ENCODE data around the gene SCIMP. TPM values are rescaled to one million over a fixed set of nuclear protein-coding genes. Genes with fewer than 3 reads are reported as not detected.
A peak's percentile ranks its signal among the peaks of the same experiment; 100 is the strongest.
"Not testable (repeated sequence)": the region's sequence is repeated elsewhere in the genome, so short reads cannot be mapped to it uniquely, and the experiment has no call there.

Gene SCIMP
- polyA plus RNA-seq, 6 donors from 2014 or later = 80.4 to 181 (median 103) TPM

- Mint-ChIP-seq H3K4me3 (peak overlapping the region; percentile 39 to 94 (median 84)), H3K36me3 (no peaks in the 10 kb centered on the region), H3K4me1 (peaks cover 45 to 78% (median 59%) of the 10 kb centered on the region in 3 donors), H3K27me3 (no peaks in the 10 kb centered on the region), H3K9me3 (peaks cover 0 to 1% (median 0%) of the 10 kb centered on the region in 7 donors), H3K27ac (peak overlapping the region; percentile 82 to 99 (median 90))
- DNase-seq = peak; percentile 52
- peak; percentile 81 to 83 for ATAC-seq (ENCODE audit: low read depth in 2 of 2)
These were observed 20.4 kb upstream of the SCIMP start for GRCh38 chr17:5254903-5255521.

- ATAC-seq (ENCODE audit: low read depth in 2 of 2) (no peak), DNase-seq (no peak)
- peak overlapping the region; percentile 82 to 99 (median 91) for H3K27ac Mint-ChIP-seq
- H3K36me3 Mint-ChIP-seq = no peaks in the 10 kb centered on the region
- no peaks in the 10 kb centered on the region for H3K27me3 Mint-ChIP-seq
- H3K4me1 Mint-ChIP-seq = peaks cover 46 to 77% (median 58%) of the 10 kb centered on the region in 3 donors
- peaks cover 0 to 1% (median 0%) of the 10 kb centered on the region in 7 donors for H3K9me3 Mint-ChIP-seq
- peak overlapping the region in 7 of 8 donors; percentile 70 to 94 (median 85) for H3K4me3 Mint-ChIP-seq
These were observed 19.8 kb upstream of the SCIMP start for GRCh38 chr17:5254414-5254813.

GRCh38 chr17:5249615-5250014 is 15.0 kb upstream of the SCIMP start:
- Mint-ChIP-seq H3K4me3 (peak overlapping the region in 4 of 8 donors; percentile 5 to 66 (median 22)), H3K36me3 (no peaks in the 10 kb centered on the region), H3K9me3 (no peaks in the 10 kb centered on the region), H3K4me1 (peaks cover 22 to 70% (median 37%) of the 10 kb centered on the region in 3 donors), H3K27me3 (no peaks in the 10 kb centered on the region), H3K27ac (peak overlapping the region; percentile 14 to 94 (median 76))
- peak; percentile 66 for DNase-seq
- ATAC-seq (ENCODE audit: low read depth in 2 of 2) = peak; percentile 88 to 92

GRCh38 chr17:5248821-5249479 is 14.3 kb upstream of the SCIMP start:
- Mint-ChIP-seq H3K4me3 (no peak overlapping the region), H3K4me1 (peaks cover 19 to 68% (median 37%) of the 10 kb centered on the region in 3 donors), H3K27me3 (no peaks in the 10 kb centered on the region), H3K36me3 (no peaks in the 10 kb centered on the region), H3K9me3 (no peaks in the 10 kb centered on the region), H3K27ac (peak overlapping the region in 2 of 6 donors; percentile 71 to 76)
- DNase-seq = no peak
- ATAC-seq (ENCODE audit: low read depth in 2 of 2) = no peak

- Mint-ChIP-seq H3K27ac (peak overlapping the region in 5 of 6 donors; percentile 25 to 80 (median 51)), H3K4me1 (peaks cover 24 to 70% (median 46%) of the 10 kb centered on the region in 3 donors), H3K36me3 (no peaks in the 10 kb centered on the region), H3K9me3 (no peaks in the 10 kb centered on the region), H3K4me3 (peak overlapping the region in 2 of 8 donors; percentile 9 to 41), H3K27me3 (no peaks in the 10 kb centered on the region)
- ATAC-seq (ENCODE audit: low read depth in 2 of 2) (no peak), DNase-seq (no peak)
These were observed 13.0 kb upstream of the SCIMP start for GRCh38 chr17:5247621-5248020.

- H3K4me1 Mint-ChIP-seq = peaks cover 48 to 81% (median 71%) of the 10 kb centered on the region in 3 donors
- ATAC-seq (ENCODE audit: low read depth in 2 of 2) (peak; percentile 79 to 82), DNase-seq (peak; percentile 72)
- no peaks in the 10 kb centered on the region for H3K27me3 Mint-ChIP-seq
- H3K27ac Mint-ChIP-seq = peak overlapping the region; percentile 97 to 100 (median 98)
- peaks cover 0 to 7% (median 5%) of the 10 kb centered on the region in 7 donors for H3K9me3 Mint-ChIP-seq
- H3K4me3 Mint-ChIP-seq = peak overlapping the region; percentile 79 to 95 (median 86)
- peaks cover 0 to 18% of the 10 kb centered on the region in 2 donors for H3K36me3 Mint-ChIP-seq
These were observed 7.4 kb upstream of the SCIMP start for GRCh38 chr17:5241861-5242671.

- DNase-seq; ATAC-seq (ENCODE audit: low read depth in 2 of 2); H3K27me3 Mint-ChIP-seq; H3K9me3 Mint-ChIP-seq: not testable (repeated sequence)
- peaks cover 0 to 22% of the 10 kb centered on the region in 2 donors for H3K36me3 Mint-ChIP-seq
- H3K4me1 Mint-ChIP-seq = peaks cover 58 to 77% (median 74%) of the 10 kb centered on the region in 3 donors
- H3K4me3 Mint-ChIP-seq = peak overlapping the region in 2 of 8 donors; percentile 40 to 57
- peak overlapping the region in 5 of 6 donors; percentile 15 to 81 (median 34) for H3K27ac Mint-ChIP-seq
These were observed 5.1 kb upstream of the SCIMP start for GRCh38 chr17:5239769-5240168.

GRCh38 chr17:5238333-5238732 is 3.7 kb upstream of the SCIMP start:
- Mint-ChIP-seq H3K4me1 (peaks cover 61 to 80% (median 69%) of the 10 kb centered on the region in 3 donors), H3K9me3 (peaks cover 0 to 10% (median 7%) of the 10 kb centered on the region in 7 donors), H3K27ac (peak overlapping the region; percentile 70 to 97 (median 94)), H3K27me3 (no peaks in the 10 kb centered on the region), H3K4me3 (peak overlapping the region in 7 of 8 donors; percentile 42 to 94 (median 66)), H3K36me3 (peaks cover 0 to 27% of the 10 kb centered on the region in 2 donors)
- DNase-seq (no peak), ATAC-seq (ENCODE audit: low read depth in 2 of 2) (peak in 1 of 2 donors; percentile 32)

GRCh38 chr17:5237541-5238016 is 2.9 kb upstream of the SCIMP start:
- ATAC-seq (ENCODE audit: low read depth in 2 of 2) (no peak), DNase-seq (no peak)
- H3K36me3 Mint-ChIP-seq = peaks cover 1 to 27% of the 10 kb centered on the region in 2 donors
- H3K4me3 Mint-ChIP-seq = peak overlapping the region; percentile 26 to 94 (median 74)
- H3K27me3 Mint-ChIP-seq = no peaks in the 10 kb centered on the region
- H3K4me1 Mint-ChIP-seq = peaks cover 62 to 80% (median 69%) of the 10 kb centered on the region in 3 donors
- peaks cover 0 to 10% (median 7%) of the 10 kb centered on the region in 7 donors for H3K9me3 Mint-ChIP-seq
- H3K27ac Mint-ChIP-seq = peak overlapping the region; percentile 70 to 97 (median 94)

- no peak for ATAC-seq (ENCODE audit: low read depth in 2 of 2)
- DNase-seq = no peak
- Mint-ChIP-seq H3K4me3 (peak overlapping the region; percentile 20 to 94 (median 74)), H3K27me3 (no peaks in the 10 kb centered on the region), H3K36me3 (peaks cover 7 to 27% of the 10 kb centered on the region in 2 donors), H3K27ac (peak overlapping the region; percentile 70 to 97 (median 92)), H3K4me1 (peaks cover 64 to 80% (median 69%) of the 10 kb centered on the region in 3 donors), H3K9me3 (peaks cover 0 to 10% (median 7%) of the 10 kb centered on the region in 7 donors)
These were observed 2.4 kb upstream of the SCIMP start for GRCh38 chr17:5236938-5237540.

- H3K27ac Mint-ChIP-seq = peak overlapping the region; percentile 91 to 99 (median 97)
- not testable (repeated sequence) for ATAC-seq (ENCODE audit: low read depth in 2 of 2); H3K27me3 Mint-ChIP-seq; DNase-seq; H3K9me3 Mint-ChIP-seq
- H3K4me1 Mint-ChIP-seq = peaks cover 68 to 93% (median 84%) of the 10 kb centered on the region in 3 donors
- peak overlapping the region; percentile 86 to 98 (median 96) for H3K4me3 Mint-ChIP-seq
- H3K36me3 Mint-ChIP-seq = peaks cover 20 to 35% of the 10 kb centered on the region in 2 donors
These were observed 1.2 kb downstream of the SCIMP start for GRCh38 chr17:5233492-5233891.

Measured in naive B cell (primary cell).